GM10847 (cell line): Measurements from ENCODE around the gene CIAO3.
A peak's percentile ranks its signal among the peaks of the same experiment; 100 is the strongest.

Experiments used
- POLR2A ChIP-seq: IDR thresholded peaks from 2 replicates; pipeline ENCODE4 v1.6.1; 2011; ENCODE audit not compliant: insufficient read length; ENCODE audit errors: extremely low read depth

CIAO3 gene

GRCh38 chr16:704552-705380 is 36.0 kb downstream of the CIAO3 start:
- no peak for TF ChIP-seq POLR2A

GRCh38 chr16:704047-704446 is 36.8 kb downstream of the CIAO3 start:
- no peak for TF ChIP-seq POLR2A

GRCh38 chr16:703406-703805 is 37.4 kb downstream of the CIAO3 start:
- TF ChIP-seq POLR2A, result no peak

GRCh38 chr16:702341-702740 is 38.5 kb downstream of the CIAO3 start:
- no peak for TF ChIP-seq POLR2A

GRCh38 chr16:700684-701584 is 39.9 kb downstream of the CIAO3 start:
- TF ChIP-seq POLR2A, result no peak

GRCh38 chr16:698911-699671 is 41.7 kb downstream of the CIAO3 start:
- no peak for TF ChIP-seq POLR2A

GRCh38 chr16:695355-696089 is 45.3 kb downstream of the CIAO3 start:
- TF ChIP-seq POLR2A, result peak; percentile 39

- no peak for TF ChIP-seq POLR2A
Observed at GRCh38 chr16:694863-695354, 45.9 kb downstream of the CIAO3 start.

GRCh38 chr16:694187-694862 is 46.5 kb downstream of the CIAO3 start:
- no peak for TF ChIP-seq POLR2A

- no peak for TF ChIP-seq POLR2A
Observed at GRCh38 chr16:693766-694165, 47.0 kb downstream of the CIAO3 start.

- no peak for TF ChIP-seq POLR2A
Observed at GRCh38 chr16:693364-693763, 47.4 kb downstream of the CIAO3 start.

- TF ChIP-seq POLR2A, result no peak
Observed at GRCh38 chr16:692356-693108, 48.3 kb downstream of the CIAO3 start.

GRCh38 chr16:689175-689897 is 51.5 kb downstream of the CIAO3 start:
- TF ChIP-seq POLR2A, result no peak
